ENCODE results near the gene CPNE7. TPM values are rescaled to one million over a fixed set of nuclear protein-coding genes. Genes with fewer than 3 reads are reported as not detected.
A peak's percentile ranks its signal among the peaks of the same experiment; 100 is the strongest.

The CPNE7 gene
- total and polyA plus RNA-seq, 5 donors from 2014 or later, result 0.11 to 0.81 (median 0.59) TPM; not detected in 1

DNA sequence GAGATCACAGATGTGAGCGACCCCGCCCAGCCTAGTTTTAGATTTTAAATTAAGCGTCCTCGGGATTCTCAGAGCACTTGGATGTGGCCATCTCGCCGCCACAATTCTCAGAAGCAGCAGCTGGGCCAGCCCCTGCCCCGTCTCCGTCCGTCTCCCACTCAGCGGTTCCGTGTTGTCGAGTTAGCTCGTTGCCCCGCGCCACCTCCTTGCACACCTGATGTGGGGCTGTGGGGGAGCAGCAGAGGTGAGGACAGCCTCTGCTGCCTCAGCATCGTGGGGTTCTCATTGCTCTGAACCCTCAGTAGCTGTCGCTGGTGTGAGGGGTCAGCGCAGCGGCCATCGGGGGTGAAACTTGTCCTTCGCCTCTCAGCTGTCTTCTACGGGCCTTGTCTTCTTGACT, 23.2 kb upstream of the CPNE7 start:
- Histone ChIP-seq H3K36me3 (ENCODE audit: control insufficient read depth, insufficient read depth, low read length) (peaks cover 32% of the 10 kb centered on the region), H3K27ac (ENCODE audit: insufficient read depth, low read length, poor library complexity, severe bottlenecking) (no peak overlapping the region), H3K9me3 (ENCODE audit: control insufficient read depth in 2 of 2, low read length in 2 of 2) (no peaks in the 10 kb centered on the region), H3K4me3 (ENCODE audit: low read depth, low read length) (no peak overlapping the region), H3K27me3 (ENCODE audit: control insufficient read depth, insufficient read depth, low read length) (no peaks in the 10 kb centered on the region), H3K4me1 (ENCODE audit: control insufficient read depth, insufficient read depth, low read length, poor library complexity, severe bottlenecking) (peaks cover 3% of the 10 kb centered on the region)
- Mint-ChIP-seq H3K9me3 (no peaks in the 10 kb centered on the region), H3K4me1 (peaks cover 0 to 15% (median 3%) of the 10 kb centered on the region in 4 donors), H3K36me3 (peaks cover 16% of the 10 kb centered on the region), H3K27me3 (no peaks in the 10 kb centered on the region), H3K27ac (no peak overlapping the region), H3K4me3 (no peak overlapping the region)
- DNase-seq, result no peak
- ATAC-seq (ENCODE audit: low read depth in 2 of 2), result no peak

GRCh38 chr16:89552913-89553312, 22.6 kb upstream of the CPNE7 start:
- Histone ChIP-seq H3K27ac (ENCODE audit: insufficient read depth, low read length, poor library complexity, severe bottlenecking) (no peak overlapping the region), H3K4me3 (ENCODE audit: low read depth, low read length) (no peak overlapping the region), H3K27me3 (ENCODE audit: control insufficient read depth, insufficient read depth, low read length) (no peaks in the 10 kb centered on the region), H3K9me3 (ENCODE audit: control insufficient read depth in 2 of 2, low read length in 2 of 2) (no peaks in the 10 kb centered on the region), H3K4me1 (ENCODE audit: control insufficient read depth, insufficient read depth, low read length, poor library complexity, severe bottlenecking) (peaks cover 4% of the 10 kb centered on the region), H3K36me3 (ENCODE audit: control insufficient read depth, insufficient read depth, low read length) (peaks cover 29% of the 10 kb centered on the region)
- peak overlapping the region in 1 of 3 donors; percentile 40 for H3K27ac Mint-ChIP-seq
- H3K9me3 Mint-ChIP-seq, result no peaks in the 10 kb centered on the region
- ATAC-seq (ENCODE audit: low read depth in 2 of 2) (no peak), DNase-seq (no peak)
- no peak overlapping the region for H3K4me3 Mint-ChIP-seq
- H3K36me3 Mint-ChIP-seq, result peaks cover 16% of the 10 kb centered on the region
- H3K27me3 Mint-ChIP-seq, result no peaks in the 10 kb centered on the region
- peaks cover 5 to 20% (median 7%) of the 10 kb centered on the region in 4 donors for H3K4me1 Mint-ChIP-seq

GRCh38 chr16:89553733-89554132, 21.8 kb upstream of the CPNE7 start:
- Histone ChIP-seq H3K9me3 (ENCODE audit: control insufficient read depth in 2 of 2, low read length in 2 of 2) (no peaks in the 10 kb centered on the region), H3K27ac (ENCODE audit: insufficient read depth, low read length, poor library complexity, severe bottlenecking) (no peak overlapping the region), H3K36me3 (ENCODE audit: control insufficient read depth, insufficient read depth, low read length) (peaks cover 22% of the 10 kb centered on the region), H3K4me3 (ENCODE audit: low read depth, low read length) (no peak overlapping the region), H3K4me1 (ENCODE audit: control insufficient read depth, insufficient read depth, low read length, poor library complexity, severe bottlenecking) (peaks cover 4% of the 10 kb centered on the region), H3K27me3 (ENCODE audit: control insufficient read depth, insufficient read depth, low read length) (no peaks in the 10 kb centered on the region)
- Mint-ChIP-seq H3K27me3 (no peaks in the 10 kb centered on the region), H3K36me3 (peaks cover 16% of the 10 kb centered on the region), H3K27ac (no peak overlapping the region), H3K4me1 (peaks cover 5 to 18% (median 7%) of the 10 kb centered on the region in 4 donors), H3K9me3 (no peaks in the 10 kb centered on the region), H3K4me3 (peak overlapping the region in 1 of 4 donors; percentile 32)
- DNase-seq (no peak), ATAC-seq (ENCODE audit: low read depth in 2 of 2) (no peak)

DNA sequence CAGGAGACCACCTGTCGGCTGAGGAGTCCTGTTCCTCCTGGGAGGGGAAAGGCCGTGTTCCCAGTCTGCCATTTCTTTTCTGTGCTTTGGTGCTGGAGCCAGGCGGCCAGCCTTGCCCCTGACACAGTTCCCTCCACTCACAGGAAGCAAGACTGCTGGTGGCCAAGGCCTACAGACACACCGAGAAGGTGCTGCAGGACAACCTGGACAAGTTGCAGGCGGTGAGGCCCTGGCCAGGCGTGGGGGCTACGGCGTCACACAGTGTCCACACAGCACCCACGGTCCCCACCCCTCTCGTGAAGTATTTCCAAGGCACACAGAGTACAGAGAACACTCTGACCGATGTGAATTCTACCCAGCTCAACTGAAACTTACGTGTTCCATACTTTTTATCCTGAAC, 21.2 kb upstream of the CPNE7 start:
- no peaks in the 10 kb centered on the region for H3K27me3 Mint-ChIP-seq
- no peak overlapping the region for H3K4me3 Mint-ChIP-seq
- no peaks in the 10 kb centered on the region for H3K9me3 Mint-ChIP-seq
- H3K36me3 Mint-ChIP-seq, result peaks cover 11% of the 10 kb centered on the region
- Histone ChIP-seq H3K27ac (ENCODE audit: insufficient read depth, low read length, poor library complexity, severe bottlenecking) (no peak overlapping the region), H3K4me3 (ENCODE audit: low read depth, low read length) (no peak overlapping the region), H3K27me3 (ENCODE audit: control insufficient read depth, insufficient read depth, low read length) (no peaks in the 10 kb centered on the region), H3K4me1 (ENCODE audit: control insufficient read depth, insufficient read depth, low read length, poor library complexity, severe bottlenecking) (peaks cover 4% of the 10 kb centered on the region), H3K9me3 (ENCODE audit: control insufficient read depth in 2 of 2, low read length in 2 of 2) (no peaks in the 10 kb centered on the region), H3K36me3 (ENCODE audit: control insufficient read depth, insufficient read depth, low read length) (peaks cover 22% of the 10 kb centered on the region)
- ATAC-seq (ENCODE audit: low read depth in 2 of 2) (no peak), DNase-seq (no peak)
- H3K4me1 Mint-ChIP-seq, result peaks cover 5 to 12% (median 5%) of the 10 kb centered on the region in 4 donors
- no peak overlapping the region for H3K27ac Mint-ChIP-seq

- Mint-ChIP-seq H3K27me3 (peaks cover 4% of the 10 kb centered on the region), H3K9me3 (no peaks in the 10 kb centered on the region), H3K4me3 (no peak overlapping the region), H3K36me3 (peaks cover 7% of the 10 kb centered on the region), H3K27ac (no peak overlapping the region), H3K4me1 (peaks cover 5 to 11% (median 8%) of the 10 kb centered on the region in 4 donors)
- Histone ChIP-seq H3K4me1 (ENCODE audit: control insufficient read depth, insufficient read depth, low read length, poor library complexity, severe bottlenecking) (peaks cover 4% of the 10 kb centered on the region), H3K4me3 (ENCODE audit: low read depth, low read length) (no peak overlapping the region), H3K27me3 (ENCODE audit: control insufficient read depth, insufficient read depth, low read length) (no peaks in the 10 kb centered on the region), H3K36me3 (ENCODE audit: control insufficient read depth, insufficient read depth, low read length) (peaks cover 20% of the 10 kb centered on the region), H3K9me3 (ENCODE audit: control insufficient read depth in 2 of 2, low read length in 2 of 2) (no peaks in the 10 kb centered on the region), H3K27ac (ENCODE audit: insufficient read depth, low read length, poor library complexity, severe bottlenecking) (no peak overlapping the region)
- ATAC-seq (ENCODE audit: low read depth in 2 of 2), result no peak
- DNase-seq, result no peak
Observed at GRCh38 chr16:89555265-89555664, 20.3 kb upstream of the CPNE7 start.

GRCh38 chr16:89555780-89556179, 19.8 kb upstream of the CPNE7 start:
- Histone ChIP-seq H3K9me3 (ENCODE audit: control insufficient read depth in 2 of 2, low read length in 2 of 2) (no peaks in the 10 kb centered on the region), H3K4me1 (ENCODE audit: control insufficient read depth, insufficient read depth, low read length, poor library complexity, severe bottlenecking) (peaks cover 4% of the 10 kb centered on the region), H3K27me3 (ENCODE audit: control insufficient read depth, insufficient read depth, low read length) (no peaks in the 10 kb centered on the region), H3K27ac (ENCODE audit: insufficient read depth, low read length, poor library complexity, severe bottlenecking) (no peak overlapping the region), H3K36me3 (ENCODE audit: control insufficient read depth, insufficient read depth, low read length) (peaks cover 18% of the 10 kb centered on the region), H3K4me3 (ENCODE audit: low read depth, low read length) (no peak overlapping the region)
- no peak overlapping the region for H3K27ac Mint-ChIP-seq
- H3K4me3 Mint-ChIP-seq, result peak overlapping the region in 1 of 4 donors; percentile 38
- peaks cover 4% of the 10 kb centered on the region for H3K27me3 Mint-ChIP-seq
- H3K36me3 Mint-ChIP-seq, result peaks cover 7% of the 10 kb centered on the region
- peaks cover 5 to 13% (median 8%) of the 10 kb centered on the region in 4 donors for H3K4me1 Mint-ChIP-seq
- DNase-seq (no peak), ATAC-seq (ENCODE audit: low read depth in 2 of 2) (no peak)
- no peaks in the 10 kb centered on the region for H3K9me3 Mint-ChIP-seq

DNA sequence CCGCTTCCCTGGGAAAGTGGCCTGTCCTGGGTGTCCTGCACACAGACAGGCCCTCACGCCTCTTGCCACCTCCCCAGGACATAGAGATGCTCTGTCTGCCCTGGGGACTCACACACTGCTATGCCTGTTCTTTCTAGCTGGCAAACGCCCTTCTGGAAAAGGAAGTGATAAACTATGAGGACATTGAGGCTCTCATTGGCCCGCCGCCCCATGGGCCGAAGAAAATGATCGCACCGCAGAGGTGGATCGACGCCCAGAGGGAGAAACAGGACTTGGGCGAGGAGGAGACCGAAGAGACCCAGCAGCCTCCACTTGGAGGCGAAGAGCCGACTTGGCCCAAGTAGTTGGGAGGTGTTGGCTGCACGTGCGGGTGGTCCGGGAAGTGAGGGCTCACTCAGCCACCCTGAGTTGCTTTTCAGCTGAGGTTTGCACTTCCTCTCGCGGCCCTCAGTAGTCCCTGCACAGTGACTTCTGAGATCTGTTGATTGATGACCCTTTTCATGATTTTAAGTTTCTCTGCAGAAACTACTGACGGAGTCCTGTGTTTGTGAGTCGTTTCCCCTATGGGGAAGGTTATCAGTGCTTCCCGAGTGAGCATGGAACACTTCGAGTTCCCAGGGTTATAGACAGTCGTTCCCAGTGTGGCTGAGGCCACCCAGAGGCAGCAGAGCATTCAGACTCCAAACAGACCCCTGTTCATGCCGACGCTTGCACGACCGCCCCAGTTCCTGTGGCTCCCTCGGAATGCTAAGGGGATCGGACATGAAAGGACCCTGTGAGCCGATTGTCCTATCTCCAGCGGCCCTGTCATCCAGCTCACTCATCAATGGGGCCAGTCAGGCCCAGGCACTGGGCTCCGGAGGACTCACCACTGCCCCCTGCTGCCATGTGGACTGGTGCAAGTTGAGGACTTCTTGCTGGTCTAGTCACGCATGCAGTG, 18.5 kb upstream of the CPNE7 start:
- ATAC-seq (ENCODE audit: low read depth in 2 of 2), result peak in 1 of 2 donors; percentile 21
- no peak overlapping the region for H3K4me3 ChIP-seq (ENCODE audit: low read depth, low read length)
- H3K4me1 ChIP-seq (ENCODE audit: control insufficient read depth, insufficient read depth, low read length, poor library complexity, severe bottlenecking), result peaks cover 14% of the 10 kb centered on the region
- H3K9me3 Mint-ChIP-seq, result no peaks in the 10 kb centered on the region
- H3K9me3 ChIP-seq (ENCODE audit: control insufficient read depth in 2 of 2, low read length in 2 of 2), result no peaks in the 10 kb centered on the region
- peak overlapping the region; percentile 54 to 86 (median 65) for H3K27ac Mint-ChIP-seq
- peak; percentile 60 to 83 (median 71) for DNase-seq
- H3K27me3 Mint-ChIP-seq, result peaks cover 4% of the 10 kb centered on the region
- peak overlapping the region; percentile 62 to 93 (median 82) for H3K4me3 Mint-ChIP-seq
- no peak overlapping the region for H3K27ac ChIP-seq (ENCODE audit: insufficient read depth, low read length, poor library complexity, severe bottlenecking)
- no peaks in the 10 kb centered on the region for H3K27me3 ChIP-seq (ENCODE audit: control insufficient read depth, insufficient read depth, low read length)
- peaks cover 14% of the 10 kb centered on the region for H3K36me3 Mint-ChIP-seq
- H3K36me3 ChIP-seq (ENCODE audit: control insufficient read depth, insufficient read depth, low read length), result peaks cover 15% of the 10 kb centered on the region
- H3K4me1 Mint-ChIP-seq, result peaks cover 9 to 18% (median 15%) of the 10 kb centered on the region in 4 donors

All from CD4-positive, CD25-positive, alpha-beta regulatory T cell (primary cell).